GM03348 (cell line): ENCODE results near the gene GPR119.
"Not testable (repeated sequence)": the region's sequence is repeated elsewhere in the genome, so short reads cannot be mapped to it uniquely, and the experiment has no call there.

Source experiments
- DNase-seq: peaks from one replicate; pipeline ENCODE4 v3.0.0; 2012; ENCODE audit warnings: low spot score

The GPR119 gene

DNA sequence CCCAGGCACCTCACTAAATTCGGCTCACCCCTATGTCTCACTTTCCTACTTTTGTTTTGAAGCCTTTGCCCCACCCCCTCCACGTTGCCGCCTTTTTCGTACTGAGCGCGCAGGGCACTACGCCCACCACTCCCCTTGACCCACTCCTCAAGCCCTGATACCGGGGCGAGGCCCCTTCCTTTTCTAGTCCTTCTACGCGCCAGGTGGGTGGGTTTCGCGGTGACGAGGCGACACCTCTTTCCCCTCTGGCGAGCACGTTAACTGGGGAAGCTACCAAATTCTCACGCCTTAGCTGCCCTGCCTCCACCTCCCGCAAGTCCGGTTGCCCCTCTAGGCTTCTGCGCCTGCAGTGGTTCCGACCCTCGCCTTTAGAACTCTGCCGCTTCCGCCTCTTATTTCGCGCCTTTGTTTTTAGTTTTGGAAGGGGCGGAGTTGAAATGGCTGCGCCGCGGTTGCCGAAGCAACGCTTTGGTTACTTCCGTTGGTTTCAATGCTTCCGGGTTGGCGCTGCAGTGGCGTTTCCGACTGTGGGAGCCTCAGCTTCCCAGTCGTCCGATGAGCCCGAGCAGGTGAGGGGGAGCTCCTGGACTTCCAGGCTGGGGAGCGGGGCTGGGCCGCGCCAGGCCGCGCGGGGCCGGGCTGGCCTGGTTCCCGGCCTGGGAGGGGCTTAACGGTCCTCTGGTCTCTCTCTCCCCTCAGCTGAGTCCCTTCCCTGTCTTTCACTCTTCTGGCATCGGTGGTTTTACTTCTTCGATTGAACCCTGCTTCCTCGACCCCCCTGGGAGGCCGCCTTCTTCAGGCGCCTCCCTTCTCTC, 45.9 kb downstream of the GPR119 start, which contains the start of gene SLC25A14:
TSS of gene SLC25A14 (plus strand) at position 512 of the 815 bp plus-strand sequence. CDS start 360 bp downstream, outside the sequence.
- DNase-seq: peak; percentile 78

DNA sequence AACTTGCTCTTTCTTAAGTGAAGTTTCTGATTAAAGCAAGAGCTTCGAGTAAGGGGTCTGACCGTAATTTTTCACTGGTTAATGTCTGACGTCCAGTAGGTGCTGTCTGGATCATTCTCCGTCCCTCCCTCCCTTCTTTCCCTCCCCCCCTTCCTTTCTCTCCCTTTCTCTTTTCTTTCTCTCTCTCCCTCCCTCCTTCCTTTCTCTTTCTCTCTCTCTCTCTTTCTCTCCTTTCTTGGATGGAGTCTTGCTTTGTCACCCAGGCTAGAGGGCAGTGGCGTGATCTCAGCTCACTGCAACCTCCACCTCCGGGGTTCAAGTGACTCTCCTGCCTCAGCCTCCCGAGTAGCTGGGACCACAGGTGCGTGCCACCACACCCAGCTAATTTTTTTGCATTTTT, 46.6 kb downstream of the GPR119 start:
- not testable (repeated sequence) for DNase-seq

DNA sequence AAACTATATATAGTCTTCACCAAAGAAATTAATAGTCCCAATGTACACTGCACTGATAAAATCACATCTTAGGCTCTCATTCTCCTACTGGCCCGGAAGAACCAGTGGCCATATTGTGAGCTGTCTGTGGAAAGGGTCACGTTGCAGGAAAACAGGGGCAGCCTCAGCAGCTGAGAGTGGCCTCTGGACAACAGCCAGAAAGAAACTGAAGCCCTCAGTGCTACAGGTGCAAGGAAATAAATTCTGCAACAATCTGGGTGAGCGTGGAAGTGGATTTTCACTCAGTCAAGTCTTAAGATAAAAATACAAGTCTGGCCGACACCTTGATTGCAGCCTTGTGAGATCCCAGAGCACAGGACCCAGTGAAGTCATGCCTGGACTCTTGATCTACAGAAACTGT, 48.9 kb downstream of the GPR119 start:
- no peak for DNase-seq
